Natural killer cell (primary cell): ENCODE measurements around the gene IRX4. TPM values are rescaled to one million over a fixed set of nuclear protein-coding genes. Genes with fewer than 3 reads are reported as not detected.

Experiments used
- ATAC-seq, 3 donors: fragments of 150-1000 bp in 2 of 3; fragments of 200-7000 bp in 1 of 3; cut with Tn5 transposase; 1 replicate in 1 of 3; 2 replicates in 2 of 3; pipeline ENCODE4 v1.10.0; 2021; ENCODE audit warnings: mild to moderate bottlenecking in 2 of 3, moderate library complexity in 2 of 3
- DNase-seq, 2 donors: peaks; one replicate each; pipeline versions ENCODE4 v3.0.0 to v3.0.0-alpha.2; 2013 to 2021; ENCODE audit warnings: mixed read lengths in 1 of 2
- H3K27ac ChIP-seq: one replicate; pipeline ENCODE4 v1.5.1; 2013; ENCODE audit warnings: mild to moderate bottlenecking, low read length
- H3K27me3 ChIP-seq: one replicate; pipeline ENCODE4 v1.6.1; 2013; ENCODE audit warnings: low read length; ENCODE audit not compliant: control insufficient read depth, insufficient read depth
- H3K36me3 ChIP-seq: one replicate; pipeline ENCODE4 v1.6.1; 2013; ENCODE audit warnings: low read length; ENCODE audit not compliant: control insufficient read depth, insufficient read depth
- H3K4me1 ChIP-seq: one replicate; pipeline ENCODE4 v1.6.1; 2013; ENCODE audit warnings: low read length; ENCODE audit not compliant: control insufficient read depth, insufficient read depth
- H3K4me3 ChIP-seq: one replicate; pipeline ENCODE4 v1.5.1; 2013; ENCODE audit warnings: low read length
- H3K9me3 ChIP-seq: one replicate; pipeline ENCODE4 v1.6.1; 2013; ENCODE audit warnings: low read length; ENCODE audit not compliant: control insufficient read depth, insufficient read depth
- H3K27ac Mint-ChIP-seq, 2 donors: one replicate each; pipeline ENCODE4 v1.8.0; 2022; ENCODE audit warnings: mild to moderate bottlenecking in 2 of 2, mixed read lengths in 2 of 2, moderate library complexity in 1 of 2
- H3K27me3 Mint-ChIP-seq, 2 donors: one replicate each; pipeline ENCODE4 v1.8.0; 2022; ENCODE audit warnings: low read depth in 2 of 2, mixed read lengths in 2 of 2
- H3K36me3 Mint-ChIP-seq: one replicate; pipeline ENCODE4 v1.8.0; 2022; ENCODE audit warnings: mixed read lengths
- H3K4me1 Mint-ChIP-seq, 2 donors: one replicate each; pipeline ENCODE4 v1.8.0; 2022; ENCODE audit warnings: mixed read lengths in 2 of 2
- H3K4me3 Mint-ChIP-seq: one replicate; pipeline ENCODE4 v1.8.0; 2022; ENCODE audit warnings: mild to moderate bottlenecking, moderate library complexity, mixed read lengths
- H3K9me3 Mint-ChIP-seq, 2 donors: one replicate each; pipeline ENCODE4 v1.8.0; 2022; ENCODE audit warnings: mixed read lengths in 2 of 2
- WGBS: methylation state at CpG from one replicate; pipeline ENCODE4 v1.1.7; 2013; ENCODE audit warnings: missing lambda C conversion rate; ENCODE audit not compliant: insufficient coverage; 5-methylcytosine and 5-hydroxymethylcytosine counted together
- intact Hi-C: fragments of 100-400 bp; cut with micrococcal nuclease; formaldehyde crosslinking; loops from one replicate; pipeline ENCODE4 v1.14.2; 2022
- total RNA-seq, 4 donors: library from RNA; stranded (reverse); fragments of 120-200 nt in 1 of 4; gene quantifications; one replicate each; pipeline versions ENCODE4 v1.2.3 to v1.2.4, GENCODE V29; 2013 to 2022
- TF ChIP-seq, protein P1 (sequence below): fragments of 200-600 bp; IDR thresholded peaks from one replicate; pipeline ENCODE4 v1.8.0; 2022; ENCODE audit warnings: antibody characterized with exemption

Gene IRX4
- total RNA-seq, 3 donors from 2014 or later (not counting 1 experiment from before 2014, with no cell fraction given) = not detected

DNA sequence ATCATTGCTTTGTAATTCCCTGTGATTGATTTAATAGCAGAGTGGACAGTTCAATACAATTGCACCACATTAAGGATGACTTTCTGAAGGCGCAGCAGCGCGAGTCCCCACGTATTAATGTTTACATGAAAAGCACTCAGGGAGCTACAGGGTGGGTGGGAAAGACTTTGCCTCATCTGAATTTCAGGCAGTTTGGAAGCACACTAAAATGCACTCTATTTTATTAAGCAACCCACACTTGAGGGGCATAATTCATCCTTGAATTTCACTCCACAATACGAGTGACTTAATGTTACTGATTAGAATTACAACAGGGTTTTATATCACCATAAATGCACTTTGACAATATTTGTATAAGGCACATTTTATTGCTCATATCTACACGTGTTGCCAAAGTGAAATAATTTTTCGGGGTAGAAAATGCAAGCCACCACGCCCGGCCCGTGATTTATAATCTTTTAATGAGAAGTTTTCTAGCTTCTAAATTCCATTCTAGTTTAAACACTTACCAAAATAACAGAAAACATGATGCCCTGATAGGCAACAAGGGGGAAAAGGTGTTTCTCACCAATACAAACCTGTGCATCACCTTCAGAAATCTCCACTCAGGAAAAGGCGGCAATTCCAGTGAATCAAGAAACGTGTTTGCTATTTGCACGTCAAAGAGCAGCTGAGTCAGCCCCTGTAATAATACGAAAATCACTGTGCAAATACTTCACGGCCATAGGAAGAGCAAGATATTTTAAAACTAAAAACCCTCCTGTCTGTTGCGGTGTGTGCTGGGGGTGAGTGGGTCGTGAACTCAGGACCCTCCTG, 40.5 kb downstream of the IRX4 start:
- intact Hi-C loops = no loop called here
- Mint-ChIP-seq H3K4me1 (no peaks in the 10 kb centered on the region), H3K36me3 (no peaks in the 10 kb centered on the region), H3K27ac (no peak overlapping the region), H3K4me3 (no peak overlapping the region), H3K27me3 (peaks cover 6% of the 10 kb centered on the region in 2 donors), H3K9me3 (no peaks in the 10 kb centered on the region)
- Histone ChIP-seq H3K4me3 (no peak overlapping the region), H3K9me3 (no peaks in the 10 kb centered on the region), H3K36me3 (no peaks in the 10 kb centered on the region), H3K27ac (no peak overlapping the region), H3K4me1 (no peaks in the 10 kb centered on the region), H3K27me3 (peaks cover 5% of the 10 kb centered on the region)
- TF ChIP-seq, protein P1, sequence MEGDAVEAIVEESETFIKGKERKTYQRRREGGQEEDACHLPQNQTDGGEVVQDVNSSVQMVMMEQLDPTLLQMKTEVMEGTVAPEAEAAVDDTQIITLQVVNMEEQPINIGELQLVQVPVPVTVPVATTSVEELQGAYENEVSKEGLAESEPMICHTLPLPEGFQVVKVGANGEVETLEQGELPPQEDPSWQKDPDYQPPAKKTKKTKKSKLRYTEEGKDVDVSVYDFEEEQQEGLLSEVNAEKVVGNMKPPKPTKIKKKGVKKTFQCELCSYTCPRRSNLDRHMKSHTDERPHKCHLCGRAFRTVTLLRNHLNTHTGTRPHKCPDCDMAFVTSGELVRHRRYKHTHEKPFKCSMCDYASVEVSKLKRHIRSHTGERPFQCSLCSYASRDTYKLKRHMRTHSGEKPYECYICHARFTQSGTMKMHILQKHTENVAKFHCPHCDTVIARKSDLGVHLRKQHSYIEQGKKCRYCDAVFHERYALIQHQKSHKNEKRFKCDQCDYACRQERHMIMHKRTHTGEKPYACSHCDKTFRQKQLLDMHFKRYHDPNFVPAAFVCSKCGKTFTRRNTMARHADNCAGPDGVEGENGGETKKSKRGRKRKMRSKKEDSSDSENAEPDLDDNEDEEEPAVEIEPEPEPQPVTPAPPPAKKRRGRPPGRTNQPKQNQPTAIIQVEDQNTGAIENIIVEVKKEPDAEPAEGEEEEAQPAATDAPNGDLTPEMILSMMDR = no peak
- ATAC-seq (no peak), DNase-seq (no peak)
- WGBS = 89% methylated on average over 15 of the region's 17 CpGs

DNA sequence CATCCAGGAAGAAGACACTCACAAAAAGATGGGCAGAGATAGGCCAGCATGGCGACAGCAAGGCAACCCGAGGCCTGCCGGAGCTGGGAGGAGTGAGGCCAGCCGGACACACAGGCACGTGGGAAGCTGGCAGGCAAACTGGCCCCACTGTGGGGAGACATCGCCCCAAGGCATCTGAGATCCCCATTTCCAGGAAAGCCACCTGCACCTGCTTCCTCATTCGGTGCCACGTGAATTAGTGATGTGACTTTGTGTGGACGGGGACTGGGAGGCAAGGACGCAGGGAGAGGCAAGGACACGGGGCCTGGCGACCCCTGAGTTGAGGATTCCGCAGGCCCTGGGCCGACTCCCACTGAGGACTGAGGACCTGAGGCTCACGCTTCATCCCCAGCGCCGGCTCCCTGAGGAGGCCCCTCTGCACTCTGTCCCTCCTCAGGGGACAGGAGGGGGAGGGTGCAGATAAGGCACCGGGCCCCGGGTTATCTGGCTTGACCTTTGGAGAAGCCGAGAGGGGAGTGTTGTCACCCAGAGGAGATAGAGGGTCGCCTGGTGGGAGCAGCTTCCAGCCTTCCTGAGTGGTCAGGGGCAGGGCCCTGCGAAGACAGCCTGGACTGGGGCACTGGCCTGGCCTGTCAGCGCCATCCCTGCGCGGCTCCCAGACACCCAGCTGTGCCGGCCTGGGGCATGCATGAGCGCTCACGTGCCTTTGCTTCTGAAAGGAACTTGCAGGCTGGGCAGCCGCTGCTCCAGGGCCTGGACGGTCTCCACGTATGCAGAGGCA, 41.8 kb downstream of the IRX4 start:
- Mint-ChIP-seq H3K27me3 (peaks cover 6% of the 10 kb centered on the region in 2 donors), H3K9me3 (no peaks in the 10 kb centered on the region), H3K27ac (no peak overlapping the region), H3K36me3 (no peaks in the 10 kb centered on the region), H3K4me3 (no peak overlapping the region), H3K4me1 (no peaks in the 10 kb centered on the region)
- peaks cover 5% of the 10 kb centered on the region for H3K27me3 ChIP-seq
- intact Hi-C loops = no loop called here
- H3K4me3 ChIP-seq = no peak overlapping the region
- TF ChIP-seq, protein P1 = no peak
- 49% methylated on average over 31 of the region's 31 CpGs for WGBS
- no peaks in the 10 kb centered on the region for H3K9me3 ChIP-seq
- H3K36me3 ChIP-seq = no peaks in the 10 kb centered on the region
- no peak for DNase-seq
- H3K4me1 ChIP-seq = no peaks in the 10 kb centered on the region
- H3K27ac ChIP-seq = no peak overlapping the region
- ATAC-seq = no peak

DNA sequence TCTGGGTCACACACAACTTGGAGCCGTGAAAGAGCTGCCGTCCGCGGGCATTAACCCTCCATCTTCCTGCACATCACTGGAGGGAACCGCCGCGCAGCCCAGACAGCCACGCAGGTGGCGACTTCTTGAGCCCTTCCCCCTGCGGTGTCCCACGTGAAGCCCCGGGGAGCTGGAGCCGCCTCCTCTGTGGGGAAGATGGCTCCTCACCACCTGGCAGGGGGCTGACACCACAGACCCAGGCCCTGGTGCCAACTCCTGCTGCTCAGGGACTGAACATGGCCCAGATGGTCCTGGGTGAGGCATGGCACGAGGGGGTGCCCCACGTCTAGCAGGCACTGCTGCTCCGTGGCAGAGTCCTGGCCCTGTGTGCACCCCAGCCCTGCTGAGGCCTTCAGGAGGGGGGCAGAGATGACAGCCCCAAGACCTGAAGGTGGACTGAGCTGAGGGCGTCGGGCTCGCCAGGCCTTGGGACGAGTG, 42.6 kb downstream of the IRX4 start:
- TF ChIP-seq, protein P1 = no peak
- Histone ChIP-seq H3K27me3 (peaks cover 5% of the 10 kb centered on the region), H3K4me1 (no peaks in the 10 kb centered on the region), H3K27ac (no peak overlapping the region), H3K36me3 (no peaks in the 10 kb centered on the region), H3K4me3 (no peak overlapping the region), H3K9me3 (no peaks in the 10 kb centered on the region)
- no peaks in the 10 kb centered on the region for H3K9me3 Mint-ChIP-seq
- H3K4me1 Mint-ChIP-seq = no peaks in the 10 kb centered on the region
- DNase-seq (no peak), ATAC-seq (no peak)
- H3K27me3 Mint-ChIP-seq = peaks cover 6% of the 10 kb centered on the region in 2 donors
- H3K4me3 Mint-ChIP-seq = no peak overlapping the region
- H3K27ac Mint-ChIP-seq = no peak overlapping the region
- intact Hi-C loops = no loop called here
- no peaks in the 10 kb centered on the region for H3K36me3 Mint-ChIP-seq
- WGBS = 87% methylated on average over 20 of the region's 20 CpGs
